ENCODE results near the gene RTP5. TPM values are rescaled to one million over a fixed set of nuclear protein-coding genes. Genes with fewer than 3 reads are reported as not detected.

RTP5 gene
- total and polyA plus RNA-seq, 2 donors (not counting 1 experiment from before 2014, with no cell fraction given): not detected

GRCh38 chr2:241894056-241894641 lies 24.6 kb downstream of the RTP5 start:
- WGBS (ENCODE audit: insufficient coverage): 96% methylated on average over 20 of the region's 23 CpGs
- H3K9me3 Mint-ChIP-seq (ENCODE audit: insufficient read depth): no peaks in the 10 kb centered on the region
- no peak for DNase-seq

More at GRCh38 chr2:241894056-241894641, 24.6 kb downstream of the RTP5 start:
- H3K27ac ChIP-seq (ENCODE audit: low read length in 2 of 2): no peak overlapping the region
- peaks cover 16% of the 10 kb centered on the region for H3K4me1 Mint-ChIP-seq
- H3K79me2 ChIP-seq (ENCODE audit: control insufficient read depth, insufficient read depth, low read length): peaks cover 59% of the 10 kb centered on the region
- H3K4me3 ChIP-seq (ENCODE audit: control extremely low read depth in 1 of 5, extremely low read depth in 1 of 5, insufficient read depth in 1 of 5, low read depth in 2 of 5, low read length in 4 of 5): no peak overlapping the region
- H3K4me2 ChIP-seq (replicated peaks; ENCODE audit: low read depth, low read length, poor library complexity, severe bottlenecking): no peak overlapping the region
- H3K27me3 Mint-ChIP-seq: no peaks in the 10 kb centered on the region
- no peaks in the 10 kb centered on the region for H3K27me3 ChIP-seq (replicated peaks in 1 of 4; ENCODE audit: control extremely low read depth in 1 of 4, control insufficient read depth in 3 of 4, insufficient read depth in 4 of 4, low read length in 3 of 4)
- H3K9ac ChIP-seq (ENCODE audit: low read length): no peak overlapping the region
- H4K20me1 ChIP-seq (ENCODE audit: control insufficient read depth, insufficient read depth, low read length, poor library complexity, severe bottlenecking): peaks cover 49% of the 10 kb centered on the region
- peaks cover 0 to 14% of the 10 kb centered on the region in 2 experiments for H3K36me3 ChIP-seq (replicated peaks in 1 of 2; ENCODE audit: control extremely low read depth in 1 of 2, control insufficient read depth in 1 of 2, extremely low read depth in 1 of 2, insufficient read depth in 2 of 2, low read length in 1 of 2)
- no peak overlapping the region for H3K4me3 Mint-ChIP-seq
- no peak overlapping the region for H3K27ac Mint-ChIP-seq
- no peaks in the 10 kb centered on the region for H3K9me3 ChIP-seq (ENCODE audit: control extremely low read depth in 1 of 3, control insufficient read depth in 2 of 3, insufficient read depth in 1 of 3, low read length in 2 of 3)
- CTCF ChIA-PET: no interaction called here
- H3K4me1 ChIP-seq (ENCODE audit: control insufficient read depth in 2 of 2, insufficient read depth in 2 of 2, low read length in 2 of 2): no peaks in the 10 kb centered on the region
- ATAC-seq (ENCODE audit: low read depth): no peak
- POLR2A ChIA-PET: interaction anchor here (0.6 kb wide), 1 partner anchor 15 kb away, joined by 3 read pairs; no protein-coding TSS in a partner anchor
- H2AFZ ChIP-seq (ENCODE audit: insufficient read depth, low read depth, low read length, poor library complexity, severe bottlenecking): no peak overlapping the region
- intact Hi-C loops (cut with micrococcal nuclease): no loop called here
- TF ChIP-seq CTCF (IDR thresholded peaks at IDR 0.05) (no peak), EZH2 (IDR thresholded peaks at IDR 0.05; ENCODE audit: borderline replicate concordance, insufficient read depth, low read depth, low read length, poor library complexity, severe bottlenecking) (no peak)

All from B cell (primary cell).